Stimulated activated CD4-positive, alpha-beta T cell treated with anti-CD3 and anti-CD28 coated beads, TNF-alpha, amount 100 ng/mL, for 48 hours (primary cell): ENCODE results near the gene PGAM2.

Source experiments
- DNase-seq, 3 donors: peaks; one replicate each; pipeline ENCODE4 v3.0.0-alpha.2; 2020; ENCODE audit warnings: low read depth in 3 of 3

Gene PGAM2

DNA sequence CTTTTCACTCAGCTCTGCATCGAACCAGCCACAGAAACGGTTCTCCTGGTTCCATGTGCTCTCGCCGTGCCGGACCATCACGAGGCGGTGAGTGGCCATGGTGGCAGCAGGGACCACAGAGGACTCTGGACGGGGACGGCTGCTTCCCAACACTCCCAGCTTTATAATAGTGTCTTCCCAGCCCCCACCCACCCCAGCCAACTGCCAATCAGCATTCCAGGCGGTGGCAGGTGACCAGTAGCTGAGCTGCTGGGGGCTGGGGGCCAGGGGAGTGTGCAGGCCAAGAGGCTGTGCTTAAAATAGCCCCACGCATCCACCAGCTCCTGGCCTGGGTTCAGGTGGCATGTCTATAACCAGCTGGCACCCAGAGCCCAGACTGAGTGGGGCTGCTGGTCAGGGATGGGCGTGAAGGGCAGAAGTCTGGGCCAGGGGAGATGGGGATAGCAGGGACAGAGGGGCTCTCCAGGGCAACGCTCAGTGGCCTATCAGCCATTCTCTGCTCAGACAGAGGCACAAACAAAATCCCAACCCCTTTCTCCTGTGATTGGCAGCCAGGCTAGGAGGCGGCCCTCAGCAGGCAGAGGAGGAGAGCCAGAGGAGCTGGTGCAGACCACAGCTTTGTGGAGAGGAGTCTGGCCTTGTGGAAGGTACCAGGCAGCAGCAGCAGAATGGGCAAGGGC, at the start of gene PGAM2:
Gene PGAM2, minus strand, starts transcription at position 137 of the 680 bp plus-strand sequence. Its CDS starts 38 bp downstream, at position 99.
- no peak for DNase-seq

DNA sequence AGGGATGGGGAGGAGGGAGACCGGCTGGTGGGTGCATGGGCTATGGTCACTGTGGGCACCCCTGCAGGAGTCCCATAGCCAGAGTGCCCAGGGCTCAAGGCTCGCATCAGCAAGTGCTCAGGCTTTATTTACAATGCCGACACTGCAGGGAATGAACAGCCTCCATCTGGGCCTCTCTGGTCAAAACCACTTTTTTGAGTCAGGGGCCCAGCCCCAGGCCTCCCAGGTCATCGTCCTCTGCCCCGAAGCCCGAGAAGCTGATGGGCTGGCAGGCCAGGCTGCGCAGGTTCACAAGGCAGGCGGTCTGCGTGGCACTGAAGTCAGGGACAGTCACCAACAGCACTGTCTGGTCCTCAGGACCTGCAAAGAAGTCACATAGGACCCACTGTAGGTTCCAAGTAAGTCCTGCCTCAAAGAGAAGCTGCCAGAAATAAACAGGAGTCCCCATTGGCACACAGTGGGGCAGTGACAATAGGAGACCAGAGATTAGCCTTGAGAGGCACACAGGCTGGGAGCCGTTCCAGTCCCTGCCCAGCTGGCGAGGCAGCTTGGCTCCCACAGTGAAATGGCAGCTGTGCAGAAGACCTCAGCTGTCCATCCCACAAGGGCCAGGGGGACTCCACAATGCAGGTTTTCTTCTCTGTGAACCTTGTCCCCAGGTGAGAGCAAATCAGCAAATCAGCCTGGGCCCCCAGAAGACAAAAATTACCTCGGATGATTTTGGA, 49.4 kb upstream of the PGAM2 start:
- DNase-seq, result no peak

DNA sequence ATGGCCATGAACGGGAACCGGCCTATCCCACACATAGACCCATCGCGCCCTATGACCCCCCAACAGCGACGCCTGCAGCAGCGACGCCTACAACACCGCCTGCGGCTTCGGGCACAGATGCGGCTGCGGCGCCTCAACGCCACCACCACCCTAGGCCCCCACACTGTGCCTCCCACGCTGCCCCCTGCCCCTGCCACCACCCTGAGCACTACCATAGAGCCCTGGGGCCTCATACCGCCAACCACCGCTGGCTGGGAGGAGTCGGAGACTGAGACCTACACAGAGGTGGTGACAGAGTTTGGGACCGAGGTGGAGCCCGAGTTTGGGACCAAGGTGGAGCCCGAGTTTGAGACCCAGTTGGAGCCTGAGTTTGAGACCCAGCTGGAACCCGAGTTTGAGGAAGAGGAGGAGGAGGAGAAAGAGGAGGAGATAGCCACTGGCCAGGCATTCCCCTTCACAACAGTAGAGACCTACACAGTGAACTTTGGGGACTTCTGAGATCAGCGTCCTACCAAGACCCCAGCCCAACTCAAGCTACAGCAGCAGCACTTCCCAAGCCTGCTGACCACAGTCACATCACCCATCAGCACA, 48.5 kb upstream of the PGAM2 start:
- DNase-seq, result no peak

DNA sequence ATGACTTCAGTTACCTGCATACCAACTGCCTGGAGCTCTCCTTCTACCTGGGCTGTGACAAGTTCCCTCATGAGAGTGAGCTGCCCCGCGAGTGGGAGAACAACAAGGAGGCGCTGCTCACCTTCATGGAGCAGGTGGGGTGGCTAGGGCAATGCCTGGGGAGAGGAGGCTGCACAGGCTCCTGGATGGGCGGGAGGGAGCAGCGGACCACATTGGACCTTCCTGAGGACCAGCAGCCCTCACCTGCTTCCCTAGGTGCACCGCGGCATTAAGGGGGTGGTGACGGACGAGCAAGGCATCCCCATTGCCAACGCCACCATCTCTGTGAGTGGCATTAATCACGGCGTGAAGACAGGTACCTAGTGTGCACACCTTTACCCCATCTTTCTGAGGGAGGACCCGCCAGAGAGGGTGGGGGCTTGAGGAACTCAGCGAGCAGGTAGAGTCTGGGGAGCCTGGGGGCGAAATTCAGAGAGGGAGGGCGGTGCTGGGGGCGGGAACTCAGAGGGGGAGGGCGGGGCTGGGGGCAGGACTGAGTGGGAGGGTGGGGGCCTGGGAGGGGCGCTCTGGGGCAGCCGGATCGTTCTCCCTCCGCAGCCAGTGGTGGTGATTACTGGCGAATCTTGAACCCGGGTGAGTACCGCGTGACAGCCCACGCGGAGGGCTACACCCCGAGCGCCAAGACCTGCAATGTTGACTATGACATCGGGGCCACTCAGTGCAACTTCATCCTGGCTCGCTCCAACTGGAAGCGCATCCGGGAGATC, 47.8 kb upstream of the PGAM2 start:
- no peak for DNase-seq

DNA sequence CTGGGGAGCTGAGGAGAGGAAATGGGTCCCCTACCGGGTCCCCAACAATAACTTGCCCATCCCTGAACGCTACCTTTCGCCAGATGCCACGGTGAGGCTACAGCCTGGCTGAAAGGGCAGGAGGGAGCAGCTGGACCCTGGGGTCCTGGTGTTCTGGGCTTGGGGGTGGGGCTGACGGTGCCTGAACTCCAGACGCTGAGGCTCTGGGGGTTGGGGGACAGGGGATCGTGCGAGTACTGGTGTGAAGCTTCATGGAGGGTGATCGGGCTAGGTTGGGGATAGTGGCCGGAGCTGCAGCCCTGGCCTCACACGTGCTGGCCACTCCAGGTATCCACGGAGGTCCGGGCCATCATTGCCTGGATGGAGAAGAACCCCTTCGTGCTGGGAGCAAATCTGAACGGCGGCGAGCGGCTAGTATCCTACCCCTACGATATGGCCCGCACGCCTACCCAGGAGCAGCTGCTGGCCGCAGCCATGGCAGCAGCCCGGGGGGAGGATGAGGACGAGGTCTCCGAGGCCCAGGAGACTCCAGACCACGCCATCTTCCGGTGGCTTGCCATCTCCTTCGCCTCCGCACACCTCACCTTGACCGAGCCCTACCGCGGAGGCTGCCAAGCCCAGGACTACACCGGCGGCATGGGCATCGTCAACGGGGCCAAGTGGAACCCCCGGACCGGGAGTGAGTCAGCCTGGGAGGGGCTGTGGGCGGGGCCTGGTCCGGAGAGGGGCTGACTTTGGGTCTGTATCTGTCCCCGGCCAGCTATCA, 47.0 kb upstream of the PGAM2 start:
- DNase-seq, result no peak

DNA sequence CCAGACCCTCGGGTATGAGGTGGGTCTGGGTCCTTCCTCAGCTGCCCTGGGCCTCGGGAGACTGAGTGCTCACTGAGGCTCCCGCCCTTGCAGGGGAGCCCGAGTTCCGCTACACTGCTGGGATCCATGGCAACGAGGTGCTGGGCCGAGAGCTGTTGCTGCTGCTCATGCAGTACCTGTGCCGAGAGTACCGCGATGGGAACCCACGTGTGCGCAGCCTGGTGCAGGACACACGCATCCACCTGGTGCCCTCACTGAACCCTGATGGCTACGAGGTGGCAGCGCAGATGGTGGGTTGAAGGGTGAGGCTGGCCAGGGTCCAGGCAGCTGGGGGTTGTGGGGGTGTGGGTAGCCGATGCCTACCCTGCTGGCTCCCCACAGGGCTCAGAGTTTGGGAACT, 46.4 kb upstream of the PGAM2 start:
- no peak for DNase-seq

DNA sequence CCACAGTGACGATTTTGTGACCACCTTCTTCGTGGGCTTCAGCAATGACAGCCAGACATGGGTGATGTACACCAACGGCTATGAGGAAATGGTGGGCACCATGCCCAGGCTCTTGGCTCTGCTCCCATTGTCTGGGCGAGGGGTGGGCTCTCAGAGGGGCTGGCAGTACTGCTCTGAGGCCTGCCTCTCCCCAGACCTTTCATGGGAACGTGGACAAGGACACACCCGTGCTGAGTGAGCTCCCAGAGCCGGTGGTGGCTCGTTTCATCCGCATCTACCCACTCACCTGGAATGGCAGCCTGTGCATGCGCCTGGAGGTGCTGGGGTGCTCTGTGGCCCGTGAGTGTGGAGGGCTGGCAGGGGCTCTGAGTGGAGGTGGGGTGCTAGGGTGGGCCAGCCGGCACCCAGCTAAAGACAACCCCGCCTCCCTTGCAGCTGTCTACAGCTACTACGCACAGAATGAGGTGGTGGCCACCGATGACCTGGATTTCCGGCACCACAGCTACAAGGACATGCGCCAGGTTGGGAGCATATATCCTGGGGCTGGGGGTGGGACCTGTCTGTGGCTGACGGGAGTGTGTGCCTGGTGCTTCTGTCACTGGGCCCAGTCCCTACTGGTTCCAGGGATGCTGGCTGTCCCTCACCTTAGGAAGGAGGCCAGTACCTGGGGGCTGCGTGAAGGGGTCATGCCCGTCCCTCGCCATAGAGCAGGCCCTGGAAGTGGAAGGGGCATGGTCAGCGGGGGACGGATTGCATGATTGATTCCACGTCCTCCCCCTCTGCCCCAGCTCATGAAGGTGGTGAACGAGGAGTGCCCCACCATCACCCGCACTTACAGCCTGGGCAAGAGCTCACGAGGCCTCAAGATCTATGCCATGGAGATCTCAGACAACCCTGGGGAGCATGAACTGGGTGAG, 45.6 kb upstream of the PGAM2 start:
- no peak for DNase-seq

DNA sequence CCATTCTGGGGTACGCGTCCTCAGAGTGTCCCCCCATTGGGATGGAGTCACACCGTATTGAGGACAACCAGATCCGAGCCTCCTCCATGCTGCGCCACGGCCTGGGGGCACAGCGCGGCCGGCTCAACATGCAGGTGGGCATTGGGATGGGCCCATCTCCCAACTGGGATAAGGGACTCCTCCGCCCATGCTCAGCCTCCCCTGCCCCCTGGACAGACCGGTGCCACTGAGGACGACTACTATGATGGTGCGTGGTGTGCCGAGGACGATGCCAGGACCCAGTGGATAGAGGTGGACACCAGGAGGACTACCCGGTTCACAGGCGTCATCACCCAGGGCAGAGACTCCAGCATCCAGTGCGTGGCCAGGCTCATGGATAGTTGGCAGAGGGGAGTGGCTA, 44.6 kb upstream of the PGAM2 start:
- DNase-seq, result no peak

DNA sequence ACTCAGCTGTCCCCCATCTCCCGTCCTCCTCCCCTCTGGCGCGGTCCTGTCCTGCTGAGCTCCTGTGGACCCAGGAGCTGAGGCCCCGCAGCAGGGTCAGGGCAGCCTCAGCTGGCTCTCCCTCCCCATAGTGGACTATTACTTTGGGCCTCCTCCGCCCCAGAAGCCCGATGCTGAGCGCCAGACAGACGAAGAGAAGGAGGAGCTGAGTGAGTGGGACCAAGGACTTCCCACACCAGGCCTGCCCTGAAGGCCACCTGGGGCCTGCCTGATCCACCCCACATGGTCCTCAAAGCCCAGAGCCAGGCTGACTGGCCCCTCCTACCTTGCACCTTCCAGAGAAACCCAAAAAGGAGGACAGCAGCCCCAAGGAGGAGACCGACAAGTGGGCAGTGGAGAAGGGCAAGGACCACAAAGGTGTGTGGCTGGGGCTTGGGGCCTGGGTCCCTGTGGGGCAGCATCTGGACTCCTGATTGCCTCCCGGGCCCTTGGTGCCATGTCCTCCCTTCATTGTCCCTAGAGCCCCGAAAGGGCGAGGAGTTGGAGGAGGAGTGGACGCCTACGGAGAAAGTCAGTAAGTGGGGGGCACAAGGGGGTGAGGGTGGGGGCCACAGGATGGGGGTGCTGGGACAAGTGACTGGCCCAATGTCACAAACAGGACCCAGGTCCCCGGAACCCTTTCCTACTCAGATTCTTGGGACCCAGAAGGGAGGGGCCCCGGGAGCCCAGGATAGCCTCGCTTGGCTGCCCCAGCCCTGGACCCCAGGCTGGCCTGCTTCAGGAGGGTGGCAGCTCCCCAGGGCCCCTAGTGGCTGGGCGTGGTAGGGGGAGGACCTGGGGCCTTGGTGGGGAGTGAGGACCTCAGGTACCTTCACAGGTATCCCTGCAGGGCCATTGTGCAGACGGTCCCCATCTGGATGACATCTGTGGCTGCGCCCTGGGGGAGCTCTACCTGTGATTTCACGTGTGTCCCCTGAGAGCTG, 43.7 kb upstream of the PGAM2 start:
- DNase-seq, result no peak

DNA sequence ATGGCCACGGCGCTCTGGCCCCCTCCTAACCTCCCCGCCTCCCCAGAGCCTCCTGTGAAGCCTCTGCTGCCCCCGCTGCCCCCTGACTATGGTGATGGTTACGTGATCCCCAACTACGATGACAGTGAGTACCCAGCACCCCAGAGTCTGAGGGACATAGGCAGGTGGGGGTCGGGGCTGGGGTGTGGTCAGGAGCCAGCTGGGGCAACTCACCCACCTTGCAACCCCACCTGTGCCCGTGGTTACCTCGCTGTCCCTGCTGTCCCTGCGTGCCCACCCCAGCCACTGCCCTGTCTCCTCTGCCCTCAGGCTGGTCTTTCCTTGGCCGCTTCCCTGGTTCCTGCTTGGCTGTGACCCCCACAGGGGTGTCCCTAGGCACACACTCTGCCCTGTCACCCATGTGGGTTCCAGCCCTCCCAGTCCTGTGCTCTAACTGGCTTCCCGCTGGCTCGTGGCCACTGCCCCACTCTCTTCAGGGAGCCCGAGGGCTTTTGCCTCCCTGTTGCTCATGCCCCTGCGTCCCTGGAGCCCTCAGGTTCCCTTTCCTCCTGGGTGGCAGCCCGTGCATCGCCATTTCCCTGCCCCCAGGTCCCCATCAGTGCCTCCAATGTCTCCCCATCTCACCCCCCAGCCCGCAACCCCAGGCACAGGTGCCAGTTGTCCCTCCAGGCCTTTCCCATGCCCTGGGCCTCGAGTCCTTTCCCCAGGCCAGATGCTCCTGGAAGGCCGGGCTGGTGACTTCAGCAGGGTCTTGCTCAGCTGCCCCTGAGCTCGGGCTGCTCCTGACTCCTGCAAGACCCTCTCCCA, 42.8 kb upstream of the PGAM2 start:
- no peak for DNase-seq

DNA sequence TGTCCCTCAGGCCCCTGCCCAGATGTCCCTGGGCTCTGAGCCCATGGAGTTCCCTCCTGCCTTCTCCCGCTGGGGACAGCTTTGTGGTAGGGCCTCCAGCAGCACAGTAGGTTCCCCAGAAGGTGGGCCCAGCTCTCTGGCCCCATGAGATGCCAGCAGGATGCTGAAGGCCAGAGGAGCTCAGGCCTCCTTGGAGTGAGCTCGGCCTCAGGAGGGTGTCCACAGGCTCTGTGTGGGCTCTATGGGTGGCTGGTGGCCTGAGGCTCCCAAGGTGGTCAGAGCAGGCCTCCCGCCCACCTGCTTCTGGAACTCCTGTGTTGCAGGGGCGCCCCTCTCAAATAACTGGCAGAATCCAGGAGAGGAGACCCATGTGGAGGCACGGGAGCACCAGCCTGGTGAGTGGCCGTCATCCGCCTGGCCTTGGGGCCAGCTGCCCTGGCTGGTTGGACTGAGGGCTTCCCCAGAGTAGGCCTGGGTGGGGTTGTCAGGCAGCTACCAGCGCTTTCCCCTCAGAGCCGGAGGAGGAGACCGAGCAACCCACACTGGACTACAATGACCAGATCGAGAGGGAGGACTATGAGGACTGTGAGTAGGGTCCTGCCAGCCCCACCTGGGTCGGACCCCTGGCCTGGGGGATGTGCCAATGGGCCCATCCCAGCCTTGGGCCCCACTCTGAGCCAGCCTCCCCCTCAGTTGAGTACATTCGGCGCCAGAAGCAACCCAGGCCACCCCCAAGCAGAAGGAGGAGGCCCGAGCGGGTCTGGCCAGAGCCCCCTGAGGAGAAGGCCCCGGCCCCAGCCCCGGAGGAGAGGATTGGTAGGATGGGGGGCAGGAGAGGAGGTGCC, 42.0 kb upstream of the PGAM2 start:
- DNase-seq, result no peak

DNA sequence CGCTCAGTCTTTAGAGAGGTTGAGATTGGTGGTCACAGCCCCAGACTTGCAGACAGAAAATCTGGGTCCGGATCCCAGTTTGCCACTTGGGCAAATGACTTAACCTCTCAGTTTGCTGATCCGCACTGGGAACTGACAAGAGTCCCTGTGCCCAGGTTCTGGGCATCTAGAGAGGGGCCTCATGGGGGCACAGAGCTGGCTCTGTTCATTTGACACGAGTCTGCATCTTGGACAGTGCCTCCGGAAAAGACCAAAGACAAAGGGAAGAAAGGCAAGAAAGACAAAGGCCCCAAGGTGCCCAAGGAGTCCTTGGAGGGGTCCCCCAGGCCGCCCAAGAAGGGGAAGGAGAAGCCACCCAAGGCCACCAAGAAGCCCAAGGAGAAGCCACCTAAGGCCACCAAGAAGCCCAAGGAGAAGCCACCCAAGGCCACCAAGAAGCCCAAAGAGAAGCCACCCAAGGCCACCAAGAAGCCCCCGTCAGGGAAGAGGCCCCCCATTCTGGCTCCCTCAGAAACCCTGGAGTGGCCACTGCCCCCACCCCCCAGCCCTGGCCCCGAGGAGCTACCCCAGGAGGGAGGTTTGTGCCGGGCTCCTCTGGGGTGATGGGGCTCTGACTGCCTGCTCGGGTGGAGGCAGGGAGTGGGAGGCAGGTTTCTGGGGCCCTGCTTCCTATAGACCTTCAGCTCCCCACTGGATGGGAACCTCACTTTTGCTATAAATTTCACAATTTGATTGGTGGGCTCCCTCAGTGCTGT, 41.1 kb upstream of the PGAM2 start:
- DNase-seq, result no peak

DNA sequence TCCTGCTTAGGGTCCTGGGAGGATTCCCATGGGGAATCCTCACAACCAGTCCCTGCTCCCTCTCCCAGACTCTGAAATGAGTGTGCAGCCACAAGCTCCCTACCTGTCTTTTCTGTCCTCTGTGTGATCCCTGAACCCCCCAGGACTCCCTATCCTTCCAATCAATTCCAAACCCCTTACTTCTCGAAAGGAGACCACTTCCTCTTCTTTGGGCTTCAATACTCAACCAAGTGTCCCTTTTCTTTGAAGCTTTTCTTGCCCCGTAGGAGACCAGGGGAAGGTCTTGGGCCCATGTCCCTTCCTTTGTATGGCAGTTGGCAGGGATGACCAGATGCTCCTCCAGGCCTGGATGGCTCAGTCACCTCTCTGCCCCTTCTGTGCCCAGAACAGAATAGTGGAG, 40.5 kb upstream of the PGAM2 start:
- no peak for DNase-seq

DNA sequence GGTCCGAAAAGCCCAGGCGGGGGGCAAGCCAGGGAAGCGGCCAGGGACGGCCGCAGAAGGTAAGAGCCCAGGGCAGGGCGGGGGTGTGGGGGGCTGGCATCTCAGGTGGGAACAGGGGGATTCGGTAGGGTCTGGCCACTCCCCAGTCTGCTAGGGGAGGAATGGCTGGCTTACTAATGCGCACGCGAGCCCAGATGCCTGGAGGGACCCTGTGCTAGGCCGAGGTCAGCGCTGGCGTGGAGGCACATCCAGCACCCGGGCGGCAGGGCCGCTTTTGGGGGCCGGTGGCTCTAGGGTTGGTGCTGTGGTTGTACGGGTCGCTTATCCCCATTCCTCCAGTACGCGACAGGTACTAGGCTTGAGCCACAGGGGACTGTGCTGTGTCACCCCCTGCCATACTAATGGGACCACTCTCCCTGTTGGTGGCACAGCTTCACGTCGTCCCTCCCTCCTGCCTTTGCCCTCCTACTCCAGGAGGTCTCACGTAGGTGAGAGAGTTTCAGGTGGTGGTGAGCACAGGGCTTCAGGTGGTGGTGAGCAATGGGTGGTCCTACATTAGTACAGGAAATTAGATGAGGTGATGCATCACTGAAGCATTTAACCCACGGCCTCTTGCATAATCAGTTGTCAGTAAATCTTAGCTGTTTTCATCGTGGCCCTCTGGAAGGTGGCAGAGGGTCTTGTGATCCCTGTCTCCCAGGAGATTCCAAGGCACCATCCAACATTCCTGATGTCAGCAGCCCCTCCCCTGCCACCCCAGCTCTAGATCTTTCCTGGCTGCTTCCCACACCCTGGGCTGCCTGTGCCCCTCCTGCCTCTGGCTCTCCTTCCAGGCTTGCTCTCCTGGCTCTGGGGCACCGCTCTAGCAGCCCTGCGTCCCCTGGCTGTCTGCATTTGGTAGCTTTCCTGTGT, 39.7 kb upstream of the PGAM2 start:
- no peak for DNase-seq

DNA sequence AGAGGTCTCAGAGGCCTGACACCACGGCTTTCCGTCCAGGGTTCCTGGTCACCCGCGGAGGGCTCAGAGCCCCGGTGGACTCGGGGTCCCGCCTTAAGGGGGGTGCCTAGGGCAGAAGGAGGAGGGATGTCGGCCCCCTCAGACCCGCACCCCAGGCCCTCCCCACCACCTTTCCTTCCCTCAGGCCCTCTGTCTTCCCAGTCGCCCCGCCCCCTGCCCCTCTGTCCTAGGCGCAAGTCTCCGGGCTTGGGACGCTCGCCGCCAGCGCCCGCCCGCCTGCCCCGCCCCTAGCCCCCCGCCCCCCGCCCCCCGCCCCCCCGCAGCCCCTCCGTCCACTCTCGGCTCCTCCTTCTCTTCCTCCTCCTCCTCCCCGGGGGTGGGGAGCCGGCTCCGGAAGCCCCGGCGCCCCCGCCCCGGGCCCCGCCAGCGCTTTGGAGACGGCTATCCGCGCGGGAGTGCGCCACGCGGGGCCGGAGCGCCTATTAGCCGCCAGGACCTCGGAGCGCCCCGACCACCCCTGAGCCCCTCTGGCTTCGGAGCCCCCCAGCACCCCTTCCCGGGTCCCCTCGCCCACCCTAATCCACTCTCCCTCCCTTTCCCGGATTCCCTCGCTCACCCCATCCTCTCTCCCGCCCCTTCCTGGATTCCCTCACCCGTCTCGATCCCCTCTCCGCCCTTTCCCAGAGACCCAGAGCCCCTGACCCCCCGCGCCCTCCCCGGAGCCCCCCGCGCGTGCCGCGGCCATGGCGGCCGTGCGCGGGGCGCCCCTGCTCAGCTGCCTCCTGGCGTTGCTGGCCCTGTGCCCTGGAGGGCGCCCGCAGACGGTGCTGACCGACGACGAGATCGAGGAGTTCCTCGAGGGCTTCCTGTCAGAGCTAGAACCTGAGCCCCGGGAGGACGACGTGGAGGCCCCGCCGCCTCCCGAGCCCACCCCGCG, 38.8 kb upstream of the PGAM2 start, which contains the start of gene AEBP1:
Gene AEBP1, plus strand, starts transcription at position 423 of the 937 bp plus-strand sequence. Its CDS starts 321 bp downstream, at position 744.
- no peak for DNase-seq
